ENCODE data around the gene SORCS2. TPM values are rescaled to one million over a fixed set of nuclear protein-coding genes. Genes with fewer than 3 reads are reported as not detected.

SORCS2 gene
- total and polyA plus RNA-seq, 2 of the 13 experiments (the other 11 are each of a cell fraction or from before 2014, with no cell fraction given) = 0.82 to 1.0 TPM

GRCh38 chr4:7199129-7199725 lies 6.9 kb downstream of the SORCS2 start:
- 24% methylated on average over 8 of the region's 15 CpGs for WGBS (ENCODE audit: low lambda C conversion rate)
- ATAC-seq = no peak
- intact Hi-C loops (cut with micrococcal nuclease; ENCODE audit: unreplicated experiment) = loop anchor here (10.0 kb wide), 1 partner anchor 136 kb away; no protein-coding TSS in a partner anchor

DNA sequence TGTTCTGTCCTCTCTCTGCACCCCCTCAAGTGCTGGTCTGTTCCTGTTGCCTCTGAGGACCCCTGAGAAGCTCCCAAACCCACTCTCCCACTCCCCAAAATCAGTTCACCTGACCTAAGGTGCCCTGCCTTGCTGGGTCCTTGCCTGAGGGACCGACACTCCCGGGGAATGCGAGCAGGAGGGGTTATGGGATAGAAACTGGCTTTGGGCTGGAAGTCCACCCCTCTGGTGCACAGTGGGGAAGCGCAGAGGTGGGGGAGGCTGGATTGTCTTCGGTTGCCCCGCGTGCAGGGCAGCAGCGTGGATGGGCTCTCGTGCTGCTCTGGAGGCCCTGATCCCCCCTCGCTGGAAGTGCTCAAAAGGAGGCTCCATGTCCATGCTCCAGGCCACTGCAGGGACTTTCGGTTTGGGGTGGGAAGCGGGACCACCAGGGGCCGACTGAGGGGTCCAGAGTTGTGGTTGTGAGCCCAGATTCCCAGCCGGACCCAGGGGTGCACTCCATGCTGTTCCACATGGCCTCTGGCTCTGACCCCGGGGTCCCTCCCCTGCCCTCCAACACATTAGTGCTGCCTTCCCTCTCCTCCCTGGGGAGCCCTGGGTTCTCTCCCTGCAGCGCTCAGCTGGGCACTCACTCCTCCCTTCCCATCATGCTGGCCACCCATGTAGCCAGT lies 7.6 kb downstream of the SORCS2 start:
- Histone ChIP-seq H3K9ac (ENCODE audit: insufficient read depth, low read depth, low read length) (no peak overlapping the region), H3K36me3 (replicated peaks in 1 of 2; ENCODE audit: control insufficient read depth in 1 of 2, insufficient read depth in 2 of 2, low read length in 2 of 2) (no peaks in the 10 kb centered on the region), H3K27ac (ENCODE audit: extremely low read length, insufficient read depth, low read length) (no peak overlapping the region), H3K9me3 (ENCODE audit: low read length) (no peaks in the 10 kb centered on the region), H3K4me1 (ENCODE audit: insufficient read depth, low read length) (no peaks in the 10 kb centered on the region), H3K4me2 (ENCODE audit: low read depth, low read length) (no peak overlapping the region), H3K79me2 (ENCODE audit: insufficient read depth, low read length) (no peaks in the 10 kb centered on the region), H3K27me3 (ENCODE audit: control insufficient read depth in 1 of 2, insufficient read depth in 2 of 2, low read length in 2 of 2) (peaks cover 9 to 67% of the 10 kb centered on the region in 2 experiments; a peak in 4 of 5 replicates), H3K4me3 (replicated peaks in 1 of 3; ENCODE audit: insufficient read depth in 1 of 3, low read depth in 2 of 3, low read length in 3 of 3) (no peak overlapping the region), H2AFZ (ENCODE audit: low read length) (no peak overlapping the region), H4K20me1 (ENCODE audit: insufficient read depth, low read length) (no peaks in the 10 kb centered on the region)
- FAIRE-seq = no peak
- intact Hi-C loops (cut with micrococcal nuclease; ENCODE audit: unreplicated experiment) = loop anchor here (10.0 kb wide), 1 partner anchor 135 kb away; no protein-coding TSS in a partner anchor
- in situ Hi-C loops (cut with HindIII; ENCODE audit: extremely low pct_ligation_motif_present, low pct_unique_long_range_greater_than_20kb) = loop anchor here (10.0 kb wide), 1 partner anchor 525 kb away; no protein-coding TSS in a partner anchor
- ATAC-seq = no peak
- no TSS peak for BruUV-seq (replicated peaks)
- ChIA-PET CTCF (ENCODE audit: low intra/inter-chr PET ratio, low total read pairs) (no interaction called here), POLR2A (no interaction called here)
- no peak for DNase-seq (ENCODE audit: low spot score)
- WGBS (ENCODE audit: low lambda C conversion rate) = 13% methylated on average over 4 of the region's 16 CpGs
- TF ChIP-seq IKZF4 (CRISPR knock-in tag; IDR thresholded peaks at IDR 0.05; ENCODE audit: borderline replicate concordance, low read depth, not compliant biosample characterization) = no peak
- no peak for TF ChIP-seq SNAPC4 (CRISPR knock-in tag; IDR thresholded peaks at IDR 0.05)

More at GRCh38 chr4:7199129-7199725, 6.9 kb downstream of the SORCS2 start:
- H3K4me1 ChIP-seq (ENCODE audit: insufficient read depth, low read length) = no peaks in the 10 kb centered on the region
- no TSS peak for BruUV-seq (replicated peaks)
- H3K27ac ChIP-seq (ENCODE audit: extremely low read length, insufficient read depth, low read length) = no peak overlapping the region
- H3K36me3 ChIP-seq (replicated peaks in 1 of 2; ENCODE audit: control insufficient read depth in 1 of 2, insufficient read depth in 2 of 2, low read length in 2 of 2) = no peaks in the 10 kb centered on the region
- H3K79me2 ChIP-seq (ENCODE audit: insufficient read depth, low read length) = no peaks in the 10 kb centered on the region
- no peak for DNase-seq (ENCODE audit: low spot score)
- ChIA-PET CTCF (ENCODE audit: low intra/inter-chr PET ratio, low total read pairs) (no interaction called here), POLR2A (no interaction called here)
- H2AFZ ChIP-seq (ENCODE audit: low read length) = no peak overlapping the region
- peaks cover 9 to 74% of the 10 kb centered on the region in 2 experiments; a peak in 4 of 5 replicates for H3K27me3 ChIP-seq (ENCODE audit: control insufficient read depth in 1 of 2, insufficient read depth in 2 of 2, low read length in 2 of 2)
- no peak overlapping the region for H3K4me3 ChIP-seq (replicated peaks in 1 of 3; ENCODE audit: insufficient read depth in 1 of 3, low read depth in 2 of 3, low read length in 3 of 3)
- TF ChIP-seq MTF2 (CRISPR knock-in tag; IDR thresholded peaks at IDR 0.05; ENCODE audit: borderline replicate concordance) (no peak), MXD3 (CRISPR knock-in tag; IDR thresholded peaks at IDR 0.05) (no peak), FOXK1 (CRISPR knock-in tag; IDR thresholded peaks at IDR 0.05; ENCODE audit: borderline replicate concordance, low read depth) (no peak), RXRA (CRISPR knock-in tag; IDR thresholded peaks at IDR 0.05) (no peak), NR2F6 (IDR thresholded peaks at IDR 0.05) (no peak), NR2F6 (CRISPR knock-in tag; IDR thresholded peaks at IDR 0.05) (no peak), MAFG (CRISPR knock-in tag; IDR thresholded peaks at IDR 0.05) (no peak), SP1 (IDR thresholded peaks at IDR 0.05) (no peak), SP1 (CRISPR knock-in tag; IDR thresholded peaks at IDR 0.05) (no peak), GZF1 (CRISPR knock-in tag; IDR thresholded peaks at IDR 0.05) (no peak), SIN3A (IDR thresholded peaks at IDR 0.05; ENCODE audit: borderline replicate concordance, low read depth, low read length) (no peak), SOX5 (CRISPR knock-in tag; IDR thresholded peaks at IDR 0.05; ENCODE audit: borderline replicate concordance) (no peak)
- no peaks in the 10 kb centered on the region for H3K9me3 ChIP-seq (ENCODE audit: low read length)
- in situ Hi-C loops (cut with HindIII; ENCODE audit: extremely low pct_ligation_motif_present, low pct_unique_long_range_greater_than_20kb) = loop anchor here (10.0 kb wide), 1 partner anchor 526 kb away; no protein-coding TSS in a partner anchor
- H3K4me2 ChIP-seq (ENCODE audit: low read depth, low read length) = no peak overlapping the region
- H3K9ac ChIP-seq (ENCODE audit: insufficient read depth, low read depth, low read length) = no peak overlapping the region
- 0 out of 2 replicates have a peak, but pooled peaks cover 2% of the 10 kb centered on the region for H4K20me1 ChIP-seq (ENCODE audit: insufficient read depth, low read length)
- no peak for FAIRE-seq
